G401 (cell line): ENCODE data around the gene NTNG1. TPM values are rescaled to one million over a fixed set of nuclear protein-coding genes. Genes with fewer than 3 reads are reported as not detected.
A peak's percentile ranks its signal among the peaks of the same experiment; 100 is the strongest.

Experiments used
- DNase-seq: peaks from one replicate; pipeline ENCODE4 v3.0.0-alpha.2; 2015; ENCODE audit warnings: low spot score
- in situ Hi-C: cut with HindIII; loops from 2 replicates; pipeline ENCODE4 v1.10.0; 2016; ENCODE audit warnings: low sequenced_read_pairs, mixed read lengths
- total RNA-seq: library from RNA; depleted of rRNA; stranded (reverse); fragments of >200 nt; shearing (Covaris generic); gene quantifications from 2 replicates; pipeline ENCODE4 v1.2.3, GENCODE V29; 2014

NTNG1 gene
- total RNA-seq, 1 experiment from 2014 or later: 30.4 TPM

DNA sequence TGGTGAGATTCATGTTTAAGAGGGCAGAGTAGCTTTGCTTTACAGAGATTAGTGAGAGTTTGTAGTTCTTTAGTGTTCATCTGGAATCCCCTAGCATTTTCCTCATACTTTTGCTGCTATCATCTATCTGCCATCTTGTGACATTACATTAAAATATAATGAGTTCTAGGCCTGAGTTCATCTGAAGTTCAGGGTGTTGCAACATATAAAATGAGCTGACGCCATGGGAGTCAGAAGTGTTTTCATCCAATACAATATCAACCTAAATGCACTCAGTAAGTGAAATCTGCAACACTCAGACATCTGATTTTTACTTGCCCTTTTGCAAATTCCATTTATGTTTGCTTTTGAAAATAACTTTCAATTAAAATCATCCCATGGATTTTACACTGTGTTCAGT is 153.8 kb downstream of the NTNG1 start:
- DNase-seq: no peak
- in situ Hi-C loops: no loop called here

DNA sequence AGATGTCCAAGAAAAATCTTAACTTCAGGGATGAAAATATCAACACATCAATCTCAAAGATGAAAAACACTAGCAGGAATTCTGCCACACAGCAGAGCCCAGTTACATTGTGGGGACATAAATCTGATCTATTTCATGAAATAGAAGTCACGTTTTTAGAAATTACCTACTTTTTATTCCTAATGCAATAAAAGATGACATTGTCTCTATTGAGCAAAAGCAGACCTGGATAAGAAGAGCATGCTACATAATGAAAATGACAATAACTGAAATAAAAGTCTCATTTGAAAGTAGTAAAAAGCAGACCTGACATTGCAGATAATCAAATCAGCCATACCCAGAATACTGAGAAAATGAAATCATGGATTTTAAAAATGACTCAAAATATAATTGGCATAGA is 156.8 kb downstream of the NTNG1 start:
- in situ Hi-C loops: no loop called here
- DNase-seq: no peak

DNA sequence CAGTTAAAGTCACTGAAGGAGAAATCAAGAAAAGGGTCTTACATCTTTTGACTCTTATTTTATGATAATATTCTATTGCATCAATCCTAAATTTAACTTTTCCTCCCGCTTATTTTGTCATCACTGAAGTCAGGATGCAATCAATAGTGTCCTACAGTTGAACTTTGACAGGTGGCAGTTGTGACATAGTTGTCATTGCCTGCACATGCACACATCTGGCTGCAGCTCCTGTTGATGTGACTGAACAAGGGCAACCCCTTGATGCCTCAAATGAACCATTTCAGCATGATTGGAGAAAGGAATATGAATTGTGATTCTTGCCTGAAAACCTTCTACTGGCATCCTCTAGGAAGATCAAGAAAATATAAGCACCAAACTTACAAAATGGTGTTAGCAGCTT is 157.7 kb downstream of the NTNG1 start:
- in situ Hi-C loops: no loop called here
- DNase-seq: no peak

DNA sequence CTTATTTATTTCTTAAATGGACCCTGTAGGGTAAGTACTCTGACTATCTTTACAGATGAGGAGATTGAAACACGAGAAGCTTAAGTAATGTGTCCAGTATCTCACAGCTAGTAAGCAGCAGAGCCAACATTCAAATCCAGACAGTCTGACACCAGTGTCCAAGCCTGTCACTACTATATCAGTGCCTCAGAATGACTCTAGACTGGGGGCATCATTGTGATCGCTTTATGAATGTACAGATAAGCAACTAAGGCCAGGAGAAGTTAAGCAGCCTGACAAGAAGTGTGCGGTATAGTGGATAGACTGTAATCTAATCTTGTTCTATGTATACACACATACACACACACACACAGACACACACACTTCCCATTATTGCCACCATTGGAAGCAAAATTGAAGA is 158.7 kb downstream of the NTNG1 start:
- no peak for DNase-seq
- in situ Hi-C loops: no loop called here

DNA sequence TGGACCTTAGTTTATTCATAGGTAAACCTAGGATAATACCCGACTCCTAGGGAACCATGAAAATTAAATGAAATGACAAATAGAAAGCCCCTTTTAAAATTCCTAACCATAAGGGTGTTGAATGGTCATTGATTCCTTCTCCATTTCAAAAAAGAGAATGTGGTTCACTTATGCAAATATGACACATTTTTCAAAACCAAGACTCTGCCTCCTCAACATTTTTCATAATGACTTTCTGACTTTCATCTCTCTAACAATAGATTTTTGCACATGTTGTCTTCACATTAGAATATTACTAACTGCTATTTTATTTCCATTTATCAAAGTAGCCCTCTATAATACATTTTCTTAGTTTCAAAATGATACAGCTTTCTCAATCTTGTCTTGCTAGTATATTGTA is 169.1 kb downstream of the NTNG1 start:
- in situ Hi-C loops: no loop called here
- DNase-seq: no peak

DNA sequence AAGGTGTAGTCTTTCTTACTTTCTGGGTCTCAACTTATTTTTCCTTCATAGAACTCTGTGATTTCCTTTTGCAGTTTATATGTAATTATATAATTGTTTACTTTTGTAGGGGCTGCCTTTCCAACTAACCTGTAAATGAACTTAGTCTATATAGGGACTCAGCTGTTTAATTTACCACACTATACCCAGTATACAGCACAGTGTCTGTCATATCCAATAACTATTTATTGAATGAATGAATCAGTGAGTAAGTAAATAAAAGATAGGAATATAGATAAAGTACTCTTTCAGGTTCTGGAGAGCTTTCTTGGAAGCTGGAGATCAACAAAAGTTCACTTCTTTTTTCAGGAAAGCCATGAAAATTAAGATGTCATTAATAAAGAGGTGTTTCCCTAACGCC is 174.8 kb downstream of the NTNG1 start:
- no peak for DNase-seq
- in situ Hi-C loops: no loop called here

DNA sequence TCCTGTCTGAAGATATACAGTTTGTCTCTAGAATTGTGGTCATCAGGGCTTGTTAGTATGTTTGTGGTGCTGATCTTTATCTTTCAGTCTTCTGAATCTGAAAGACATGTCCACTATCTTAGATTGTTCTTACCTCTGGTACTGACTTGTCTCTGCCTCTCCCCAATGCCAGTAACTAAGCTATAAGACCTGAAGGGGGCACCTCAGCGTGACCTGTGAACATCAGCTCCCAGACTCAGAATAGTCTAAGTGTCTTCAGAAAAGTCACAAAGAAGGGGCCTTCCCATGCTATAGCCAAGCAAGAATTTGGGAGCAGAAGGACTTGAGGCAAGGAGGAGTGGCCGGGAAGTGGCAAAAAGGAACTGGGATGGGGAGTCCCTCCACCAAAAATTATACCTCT is 178.1 kb downstream of the NTNG1 start:
- in situ Hi-C loops: no loop called here
- DNase-seq: no peak

DNA sequence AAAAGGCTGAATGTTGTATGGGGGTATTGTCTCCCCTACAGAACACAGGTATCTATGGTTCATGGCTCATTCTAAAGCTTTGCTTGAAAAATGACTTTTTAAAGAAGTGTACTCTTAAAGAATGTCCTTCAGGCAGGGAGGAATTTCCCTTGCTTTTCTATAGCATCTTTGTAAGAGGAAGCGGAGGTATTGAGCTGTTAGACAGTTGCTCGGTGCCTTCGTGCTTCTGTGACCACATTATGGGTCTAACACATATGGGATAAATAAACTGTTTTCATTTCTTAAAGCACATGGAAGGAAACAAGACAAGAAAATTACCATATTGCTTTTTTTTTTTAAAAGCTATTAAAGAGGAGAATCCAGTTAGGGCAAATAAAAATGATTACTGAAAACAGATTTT is 182.9 kb downstream of the NTNG1 start:
- no peak for DNase-seq
- in situ Hi-C loops: no loop called here

DNA sequence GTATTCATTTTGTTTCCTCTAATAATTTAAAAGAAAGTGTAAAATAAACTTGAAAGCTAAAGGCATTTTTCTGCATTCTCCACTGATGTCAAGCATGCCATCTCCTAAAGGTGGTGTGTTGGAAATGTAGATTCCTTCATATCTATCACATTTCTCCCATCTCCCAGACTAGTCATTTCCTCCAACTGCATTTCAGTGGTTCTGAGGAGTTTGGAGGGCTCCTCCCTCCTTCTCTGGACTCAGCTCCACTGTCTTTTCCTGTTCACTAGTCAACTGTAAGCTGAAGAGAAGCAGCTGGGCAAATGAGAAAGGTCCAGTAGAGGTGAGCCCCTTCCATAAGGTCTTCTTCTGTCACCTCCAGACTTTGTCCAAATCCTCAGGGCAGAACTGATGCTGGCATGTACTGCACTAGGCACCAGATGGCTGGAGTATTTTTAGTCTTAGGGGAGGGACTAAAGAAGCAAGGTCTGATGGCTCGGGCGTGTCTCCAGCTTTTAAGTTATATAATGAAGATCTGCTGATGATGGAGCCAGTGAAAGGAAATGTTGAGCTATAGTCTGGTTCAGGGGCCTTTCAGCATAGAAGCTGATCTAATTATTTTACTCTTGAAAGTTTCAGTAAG is 186.1 kb downstream of the NTNG1 start:
- DNase-seq: peak; percentile 97
- in situ Hi-C loops: no loop called here

DNA sequence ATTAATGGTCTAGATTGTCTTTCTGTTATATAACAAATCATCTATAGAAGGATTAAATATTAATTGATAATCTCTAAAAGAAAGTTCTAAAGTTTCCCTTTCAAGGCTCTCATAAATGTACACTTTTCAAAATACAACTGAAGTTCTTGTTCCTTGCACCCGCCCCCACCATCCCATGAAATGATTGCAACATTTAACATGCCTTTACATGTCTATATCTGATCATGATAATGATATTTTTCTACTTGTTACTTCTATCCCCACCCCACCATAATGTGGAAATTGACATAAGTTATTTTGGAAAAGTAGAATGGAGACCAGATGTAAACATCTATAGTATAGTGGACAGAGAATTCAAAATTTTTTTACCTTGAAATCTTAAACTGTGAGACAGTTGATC is 186.6 kb downstream of the NTNG1 start:
- in situ Hi-C loops: no loop called here
- DNase-seq: no peak

DNA sequence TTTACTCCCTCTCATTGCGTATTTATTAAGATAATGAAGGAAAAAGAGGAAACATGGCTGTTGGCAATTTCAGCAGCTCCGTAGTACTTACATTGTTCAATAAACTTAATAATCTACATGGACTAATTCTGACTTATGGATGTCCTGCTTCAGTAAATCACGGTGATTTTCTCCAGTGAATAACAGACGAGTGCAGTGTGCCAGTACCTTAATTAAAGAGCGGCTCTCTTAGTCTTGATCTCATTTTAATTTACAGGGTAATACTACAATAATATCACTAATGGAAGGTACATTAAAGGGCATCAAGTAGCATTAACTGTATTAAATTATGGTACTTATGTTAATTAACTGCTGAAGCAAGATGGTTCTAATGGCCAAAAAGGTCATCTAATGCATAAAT is 187.2 kb downstream of the NTNG1 start:
- no peak for DNase-seq
- in situ Hi-C loops: no loop called here

DNA sequence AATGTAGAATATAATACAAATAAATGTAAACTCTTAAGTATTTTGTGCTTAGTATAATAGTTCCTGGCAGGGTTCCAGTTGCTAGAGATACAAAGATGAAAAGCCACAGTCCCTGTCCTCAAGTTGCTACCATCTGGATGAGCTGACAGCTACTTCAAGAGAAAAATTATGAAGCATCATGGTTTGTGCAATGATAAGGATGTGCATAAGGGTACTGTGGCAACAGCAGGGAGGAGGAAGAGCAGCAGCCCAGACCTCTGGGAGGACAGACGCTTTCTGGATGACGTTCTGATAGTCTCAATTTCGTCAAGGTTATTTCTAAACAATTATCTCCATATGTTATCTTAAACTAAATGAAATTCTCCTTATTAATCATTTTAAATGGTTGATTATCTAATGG is 198.9 kb downstream of the NTNG1 start:
- in situ Hi-C loops: no loop called here
- DNase-seq: no peak

DNA sequence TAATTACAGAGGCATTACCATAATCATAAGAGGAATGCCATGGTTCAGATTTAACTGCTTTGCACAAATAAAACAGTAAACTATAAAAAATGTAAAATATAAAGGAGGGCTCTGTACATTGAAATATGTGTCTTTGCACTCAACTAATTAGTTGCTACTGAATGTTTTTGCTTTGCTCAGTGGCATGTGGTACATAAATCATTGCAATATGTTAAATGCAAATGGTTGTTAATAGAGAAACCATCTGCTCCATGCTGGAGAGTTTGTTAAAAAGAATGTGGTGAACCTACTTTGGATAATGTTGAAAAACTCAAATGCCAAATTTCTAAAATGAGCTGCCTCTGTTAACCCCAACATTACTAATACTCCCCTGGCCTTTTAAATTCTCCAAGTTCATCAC is 201.5 kb downstream of the NTNG1 start:
- DNase-seq: no peak
- in situ Hi-C loops: no loop called here

DNA sequence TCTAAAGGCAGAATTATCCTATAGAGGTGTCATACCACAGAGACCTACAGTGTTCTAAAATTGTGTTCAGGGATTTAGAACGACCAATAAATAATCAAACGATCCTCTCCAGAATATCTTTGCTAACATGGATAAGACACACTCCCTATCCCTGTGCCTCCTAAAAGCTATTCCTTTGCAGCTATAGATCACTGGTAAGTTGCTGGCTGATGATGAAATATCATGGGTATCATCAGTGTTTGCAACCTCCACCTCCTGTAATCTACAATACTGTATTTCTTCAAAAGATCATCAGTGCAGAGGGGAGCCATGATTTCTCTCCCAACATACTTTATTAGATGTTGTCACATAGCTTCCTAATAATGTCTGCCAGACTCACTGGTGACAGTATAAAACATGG is 201.9 kb downstream of the NTNG1 start:
- no peak for DNase-seq
- in situ Hi-C loops: no loop called here

DNA sequence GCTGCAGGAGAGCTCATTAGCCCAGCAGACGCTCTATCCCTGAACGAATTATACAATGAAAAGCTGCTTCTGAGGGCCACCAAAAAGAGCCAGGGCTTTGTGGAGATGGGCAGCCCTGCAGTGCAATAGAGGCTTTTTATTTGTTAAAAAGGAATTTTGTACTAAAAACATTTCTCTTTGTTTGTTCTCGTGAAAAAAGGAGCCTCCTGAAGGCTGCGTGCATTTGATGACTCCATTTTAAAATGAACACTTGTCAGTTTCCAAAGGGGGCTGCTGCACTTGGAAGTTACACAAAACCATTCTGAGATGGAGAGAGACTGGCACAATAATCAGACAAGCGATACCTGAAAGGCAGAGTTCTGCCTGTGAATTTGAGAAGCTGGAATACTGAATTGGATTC is 202.8 kb downstream of the NTNG1 start:
- DNase-seq: no peak
- in situ Hi-C loops: no loop called here

DNA sequence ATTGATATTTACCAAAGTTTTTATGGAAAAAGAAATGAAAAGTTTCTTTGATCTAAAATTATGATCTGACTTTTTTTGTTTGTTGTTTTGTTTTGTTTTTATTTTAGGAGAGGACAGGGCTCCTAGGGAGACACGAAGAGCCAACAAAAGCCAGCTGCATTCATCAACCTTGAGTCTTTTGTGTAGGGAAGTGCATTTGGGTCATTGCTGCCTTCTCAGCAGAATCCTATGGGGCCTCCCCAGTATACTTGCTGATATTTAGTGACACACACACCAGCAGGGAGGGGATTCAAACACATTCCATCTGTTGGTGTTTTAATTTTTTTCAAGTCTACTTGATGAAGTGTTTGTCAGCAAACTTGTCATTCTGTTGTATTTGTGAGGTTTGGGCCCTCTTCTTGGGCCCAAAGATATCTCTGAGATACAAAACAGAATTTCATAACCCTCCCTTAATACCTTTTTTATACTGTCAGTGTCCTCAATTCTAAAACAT is 203.5 kb downstream of the NTNG1 start:
- no peak for DNase-seq
- in situ Hi-C loops: no loop called here

DNA sequence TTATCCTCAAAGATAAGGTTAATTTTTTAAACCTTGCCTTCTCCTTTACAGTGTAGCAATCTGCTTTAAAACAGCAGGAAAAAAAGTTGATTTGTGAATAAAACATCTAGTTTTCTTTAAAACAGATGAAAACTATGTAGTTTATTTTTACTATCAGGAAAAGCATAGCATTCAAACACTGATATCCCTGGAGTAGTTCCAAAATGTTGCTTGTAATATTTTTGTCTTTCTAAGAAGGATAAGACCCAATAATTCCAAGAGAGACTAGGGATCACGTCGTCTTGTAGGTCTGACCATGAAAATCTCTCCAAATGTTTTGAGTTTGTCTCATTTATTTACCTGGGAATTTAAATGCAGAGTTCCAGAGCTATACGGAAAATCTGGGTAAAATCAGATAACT is 204.0 kb downstream of the NTNG1 start:
- DNase-seq: no peak
- in situ Hi-C loops: no loop called here

DNA sequence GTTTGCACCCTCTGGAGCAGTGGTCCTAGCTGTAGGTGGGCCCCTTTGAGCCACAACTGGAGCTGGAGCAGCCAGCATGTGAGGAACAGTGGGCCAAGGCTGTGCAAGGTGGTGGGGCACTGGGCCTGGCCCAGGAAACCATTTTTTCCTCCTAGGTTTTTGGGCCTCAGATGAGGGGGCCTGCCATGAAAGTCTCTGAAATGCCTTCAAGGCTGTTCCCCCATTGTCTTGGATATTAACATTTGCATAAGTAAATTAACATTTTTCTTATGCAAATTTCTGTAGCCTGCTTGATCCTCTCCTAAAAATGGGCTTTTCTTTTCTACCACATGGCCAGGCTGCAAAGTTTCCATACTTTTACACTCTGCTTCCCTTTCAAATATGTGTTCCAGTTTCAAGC is 212.0 kb downstream of the NTNG1 start:
- no peak for DNase-seq
- in situ Hi-C loops: no loop called here

DNA sequence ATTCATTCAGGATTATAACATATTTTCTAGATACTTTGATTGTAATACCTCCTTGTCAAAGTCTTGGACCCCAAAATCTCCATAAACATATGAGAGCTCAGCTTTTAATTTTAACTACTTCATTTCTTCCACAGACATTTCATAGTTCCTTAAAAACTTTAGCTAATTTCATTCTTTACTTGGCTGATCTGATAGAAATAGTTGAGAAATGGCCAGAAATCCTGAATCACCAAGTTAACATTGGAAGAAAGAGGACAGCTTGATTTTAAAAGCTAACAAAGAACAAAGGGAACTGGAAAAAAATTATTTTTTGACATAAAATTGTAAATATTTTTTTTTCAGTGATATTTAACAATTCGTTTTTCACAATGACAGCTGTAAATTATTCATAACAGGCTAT is 216.5 kb downstream of the NTNG1 start:
- DNase-seq: no peak
- in situ Hi-C loops: no loop called here

DNA sequence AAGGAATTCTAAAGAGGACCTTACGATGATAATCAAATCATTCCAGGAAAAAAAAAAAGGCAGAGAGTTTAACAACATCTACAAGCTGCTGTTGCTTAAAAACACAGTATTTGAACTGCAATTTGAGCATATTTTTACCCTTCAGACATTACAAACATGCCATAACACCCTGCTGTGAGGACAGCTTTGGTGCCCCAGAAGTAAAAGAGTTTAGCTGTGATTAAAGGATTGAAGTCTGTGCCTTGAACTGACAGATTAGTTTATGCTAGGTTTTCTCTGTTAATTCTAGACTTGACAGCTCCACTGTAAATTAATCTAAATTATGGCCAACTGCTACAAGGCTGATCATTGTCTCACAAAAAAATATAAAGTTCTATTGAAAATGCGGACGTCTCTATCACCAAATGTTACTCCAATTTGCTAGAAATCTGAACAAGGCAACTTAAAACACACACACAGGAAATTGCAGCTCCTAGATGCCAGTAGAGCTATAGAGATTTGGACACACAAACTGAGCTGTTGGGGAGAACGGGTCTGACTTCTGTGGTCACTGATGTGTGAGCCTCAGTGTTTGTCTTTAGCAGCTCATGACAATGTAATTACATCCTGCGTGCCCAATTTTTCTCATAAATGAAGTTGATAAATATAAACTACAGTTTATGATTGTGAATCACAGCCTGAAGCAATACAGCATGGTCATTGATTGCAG is 217.9 kb downstream of the NTNG1 start:
- DNase-seq: peak; percentile 25
- in situ Hi-C loops: no loop called here
